Hepatocyte (in vitro differentiated cells): Measurements from ENCODE around the gene GOSR1. TPM values are rescaled to one million over a fixed set of nuclear protein-coding genes. Genes with fewer than 3 reads are reported as not detected.
A peak's percentile ranks its signal among the peaks of the same experiment; 100 is the strongest.
"Not testable (repeated sequence)": the region's sequence is repeated elsewhere in the genome, so short reads cannot be mapped to it uniquely, and the experiment has no call there.

Experiments
- DNase-seq: peaks from one replicate; pipeline ENCODE4 v3.0.0-alpha.2; 2016; ENCODE audit warnings: low spot score
- H2AFZ ChIP-seq: fragments of 200-600 bp; sonication (generic); 2 replicates; pipeline ENCODE4 v1.6.0; 2016; ENCODE audit warnings: antibody characterized with exemption, mild to moderate bottlenecking
- H3K27ac ChIP-seq: fragments of 200-600 bp; sonication (generic); 2 replicates; pipeline ENCODE4 v1.5.1; 2016; ENCODE audit warnings: mild to moderate bottlenecking
- H3K27me3 ChIP-seq: fragments of 200-600 bp; sonication (generic); 2 replicates; pipeline ENCODE4 v1.6.1; 2016
- H3K36me3 ChIP-seq: fragments of 200-600 bp; sonication (generic); replicated peaks from 2 replicates; pipeline ENCODE4 v1.5.1; 2016; ENCODE audit warnings: low read depth; ENCODE audit not compliant: insufficient read depth
- H3K4me1 ChIP-seq: fragments of 200-600 bp; sonication (generic); 2 replicates; pipeline ENCODE4 v1.5.1; 2016; ENCODE audit warnings: mild to moderate bottlenecking, moderate library complexity; ENCODE audit not compliant: insufficient read depth
- H3K4me2 ChIP-seq: fragments of 200-600 bp; sonication (generic); 2 replicates; pipeline ENCODE4 v1.6.0; 2016
- H3K4me3 ChIP-seq: fragments of 200-600 bp; sonication (generic); 2 replicates; pipeline ENCODE4 v1.5.1; 2016; ENCODE audit warnings: mild to moderate bottlenecking
- H3K79me2 ChIP-seq: fragments of 200-600 bp; sonication (generic); 2 replicates; pipeline ENCODE4 v1.6.0; 2017; ENCODE audit warnings: mild to moderate bottlenecking
- H3K9me2 ChIP-seq: fragments of 200-600 bp; sonication (generic); replicated peaks from 2 replicates; pipeline ENCODE4 v1.6.0; 2017; ENCODE audit warnings: mild to moderate bottlenecking; ENCODE audit not compliant: insufficient read depth
- H3K9me3 ChIP-seq: fragments of 200-600 bp; sonication (generic); 2 replicates; pipeline ENCODE4 v1.5.1; 2016; ENCODE audit warnings: low read depth, mild to moderate bottlenecking
- H4K20me1 ChIP-seq: fragments of 200-600 bp; sonication (generic); 2 replicates; pipeline ENCODE4 v1.6.0; 2016; ENCODE audit warnings: mild to moderate bottlenecking; ENCODE audit not compliant: insufficient read depth, poor library complexity, severe bottlenecking
- EZH2 ChIP-seq: fragments of 200-600 bp; sonication (generic); IDR thresholded peaks from 2 replicates; pipeline ENCODE4 v1.6.1; 2016; ENCODE audit warnings: antibody characterized with exemption, mild to moderate bottlenecking, borderline replicate concordance
- EZH2phosphoT487 ChIP-seq: fragments of 200-600 bp; sonication (generic); IDR thresholded peaks from one replicate; pipeline ENCODE4 v1.6.1; 2018; ENCODE audit warnings: antibody characterized with exemption, mild to moderate bottlenecking, low read depth, moderate library complexity; ENCODE audit not compliant: unreplicated experiment, severe bottlenecking
- WGBS: methylation state at CpG from one replicate; pipeline ENCODE4 v1.1.6; 2016; ENCODE audit warnings: low lambda C conversion rate; ENCODE audit errors: missing lambda C conversion rate; 5-methylcytosine and 5-hydroxymethylcytosine counted together
- polyA plus RNA-seq: library from polyadenylated mRNA; unstranded; fragments of >200 nt; fragmentation: Nextera tagmentation; extraction: Ambion mirVana; gene quantifications from 2 replicates; pipeline ENCODE4 v1.2.1, GENCODE V29; 2016
- total RNA-seq: library from RNA; depleted of rRNA; stranded (reverse); fragments of >200 nt; gene quantifications from 2 replicates; pipeline ENCODE4 v1.2.3, GENCODE V29; 2014
- TF ChIP-seq, protein P1 (sequence below): fragments of 200-600 bp; sonication (generic); IDR thresholded peaks from 2 replicates; pipeline ENCODE4 v1.5.1; 2016; ENCODE audit warnings: antibody characterized with exemption, mild to moderate bottlenecking; ENCODE audit not compliant: poor library complexity

The GOSR1 gene
- total and polyA plus RNA-seq, 2 experiments from 2014 or later, result 29.7 to 52.1 TPM

DNA sequence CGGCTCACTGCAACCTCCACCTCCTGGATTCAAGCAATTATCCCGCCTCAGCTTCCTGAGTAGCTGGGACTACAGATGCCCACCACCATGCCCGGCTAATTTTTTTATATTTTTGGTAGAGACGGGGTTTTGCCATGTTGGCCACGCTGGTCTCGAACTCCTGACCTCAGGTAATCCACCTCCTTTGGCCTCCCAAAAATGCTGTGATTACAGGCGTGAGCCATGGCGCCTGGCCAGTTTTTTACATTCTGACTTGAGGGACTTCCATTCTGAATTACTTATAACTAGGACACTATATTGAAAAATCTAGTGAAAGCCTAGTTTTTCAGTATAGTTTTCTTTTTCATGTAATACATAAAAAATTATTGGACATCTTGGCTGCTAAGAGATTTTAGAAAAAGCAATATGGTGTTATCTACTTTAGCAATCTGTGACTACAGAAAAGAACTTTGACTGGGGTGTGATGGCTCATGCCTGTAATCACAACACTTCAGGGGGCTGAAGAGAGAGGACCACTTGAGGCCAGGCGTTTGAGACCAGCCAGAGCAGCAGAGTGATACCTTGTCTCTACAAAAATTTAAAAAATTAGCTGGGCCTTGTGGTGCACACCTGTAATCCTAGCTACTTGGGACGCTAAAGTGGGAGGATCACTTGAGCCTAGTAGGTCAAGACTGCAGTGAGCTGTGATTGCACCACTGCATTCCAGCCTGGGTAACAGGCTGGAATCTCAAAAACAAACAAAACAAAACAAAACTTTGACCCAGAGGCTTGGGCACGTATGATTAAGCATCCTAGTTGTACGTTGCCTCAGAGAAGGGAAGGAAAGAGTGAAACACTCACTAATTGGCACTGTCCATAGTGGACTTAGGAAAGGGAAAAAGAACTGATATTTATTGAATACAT is 26.8 kb upstream of the GOSR1 start:
- no peaks in the 10 kb centered on the region for H3K9me2 ChIP-seq
- H2AFZ ChIP-seq, result no peak overlapping the region
- H3K4me2 ChIP-seq, result no peak overlapping the region
- peak; percentile 29 for DNase-seq
- H3K27ac ChIP-seq, result peak overlapping the region; percentile 49
- no peak overlapping the region for H3K4me3 ChIP-seq
- H3K79me2 ChIP-seq, result peaks cover 7% of the 10 kb centered on the region
- no peaks in the 10 kb centered on the region for H3K4me1 ChIP-seq
- H3K27me3 ChIP-seq, result no peaks in the 10 kb centered on the region
- TF ChIP-seq EZH2 (no peak), EZH2phosphoT487 (no peak)
- TF ChIP-seq, protein P1, sequence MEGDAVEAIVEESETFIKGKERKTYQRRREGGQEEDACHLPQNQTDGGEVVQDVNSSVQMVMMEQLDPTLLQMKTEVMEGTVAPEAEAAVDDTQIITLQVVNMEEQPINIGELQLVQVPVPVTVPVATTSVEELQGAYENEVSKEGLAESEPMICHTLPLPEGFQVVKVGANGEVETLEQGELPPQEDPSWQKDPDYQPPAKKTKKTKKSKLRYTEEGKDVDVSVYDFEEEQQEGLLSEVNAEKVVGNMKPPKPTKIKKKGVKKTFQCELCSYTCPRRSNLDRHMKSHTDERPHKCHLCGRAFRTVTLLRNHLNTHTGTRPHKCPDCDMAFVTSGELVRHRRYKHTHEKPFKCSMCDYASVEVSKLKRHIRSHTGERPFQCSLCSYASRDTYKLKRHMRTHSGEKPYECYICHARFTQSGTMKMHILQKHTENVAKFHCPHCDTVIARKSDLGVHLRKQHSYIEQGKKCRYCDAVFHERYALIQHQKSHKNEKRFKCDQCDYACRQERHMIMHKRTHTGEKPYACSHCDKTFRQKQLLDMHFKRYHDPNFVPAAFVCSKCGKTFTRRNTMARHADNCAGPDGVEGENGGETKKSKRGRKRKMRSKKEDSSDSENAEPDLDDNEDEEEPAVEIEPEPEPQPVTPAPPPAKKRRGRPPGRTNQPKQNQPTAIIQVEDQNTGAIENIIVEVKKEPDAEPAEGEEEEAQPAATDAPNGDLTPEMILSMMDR, result no peak
- H4K20me1 ChIP-seq, result no peaks in the 10 kb centered on the region
- 88% methylated on average over 12 of the region's 12 CpGs for WGBS
- H3K9me3 ChIP-seq, result no peaks in the 10 kb centered on the region
- no peaks in the 10 kb centered on the region for H3K36me3 ChIP-seq

DNA sequence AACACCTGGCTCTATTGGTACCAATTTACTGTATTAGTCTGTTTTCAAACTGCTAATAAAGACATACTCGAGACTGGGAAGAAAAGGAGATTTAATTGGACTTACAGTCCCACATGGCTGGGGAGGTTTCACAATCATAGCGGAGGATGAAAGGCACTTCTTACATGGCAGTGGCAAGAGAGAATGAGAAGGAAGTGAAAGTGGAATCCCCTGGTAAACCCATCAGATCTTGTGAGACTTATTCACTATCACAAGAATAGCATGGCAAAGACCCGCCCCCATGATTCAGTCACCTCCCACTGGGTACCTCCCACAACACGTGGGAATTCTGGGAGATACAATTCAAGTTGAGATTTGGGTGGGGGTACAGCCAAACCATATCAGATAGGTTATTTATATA is 22.6 kb upstream of the GOSR1 start:
- no peaks in the 10 kb centered on the region for H3K4me1 ChIP-seq
- 97% methylated on average over 4 of the region's 4 CpGs for WGBS
- no peak overlapping the region for H3K4me2 ChIP-seq
- no peaks in the 10 kb centered on the region for H3K9me3 ChIP-seq
- no peaks in the 10 kb centered on the region for H4K20me1 ChIP-seq
- DNase-seq, result no peak
- no peaks in the 10 kb centered on the region for H3K79me2 ChIP-seq
- no peak overlapping the region for H2AFZ ChIP-seq
- H3K36me3 ChIP-seq, result no peaks in the 10 kb centered on the region
- H3K4me3 ChIP-seq, result no peak overlapping the region
- no peaks in the 10 kb centered on the region for H3K9me2 ChIP-seq
- no peaks in the 10 kb centered on the region for H3K27me3 ChIP-seq
- H3K27ac ChIP-seq, result no peak overlapping the region
- TF ChIP-seq EZH2phosphoT487 (no peak), EZH2 (no peak)
- TF ChIP-seq, protein P1, result no peak

DNA sequence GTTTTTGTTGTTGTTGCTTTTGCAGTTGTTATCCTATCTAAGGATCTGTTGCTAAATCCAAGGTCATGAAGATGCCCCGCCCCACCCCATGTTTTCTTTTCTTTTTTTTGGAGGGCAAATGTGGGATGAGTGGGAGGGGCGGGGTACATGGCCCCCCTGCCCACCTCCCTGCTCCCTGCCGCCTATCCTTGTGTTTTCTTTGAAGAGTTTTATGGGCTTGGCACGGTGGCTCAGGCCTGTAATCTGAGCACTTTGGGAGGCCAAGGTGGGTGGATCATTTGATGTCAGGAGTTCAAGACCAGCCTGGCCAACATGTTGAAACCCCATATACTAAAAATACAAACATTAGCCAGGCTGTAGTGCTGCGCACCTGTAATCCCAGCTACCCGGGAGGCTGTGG is 18.8 kb upstream of the GOSR1 start:
- Histone ChIP-seq H3K27me3 (no peaks in the 10 kb centered on the region), H3K36me3 (peaks cover 3% of the 10 kb centered on the region), H2AFZ (no peak overlapping the region), H3K4me2 (no peak overlapping the region), H3K79me2 (no peaks in the 10 kb centered on the region), H3K4me3 (no peak overlapping the region), H3K4me1 (no peaks in the 10 kb centered on the region), H3K9me3 (no peaks in the 10 kb centered on the region), H3K9me2 (no peaks in the 10 kb centered on the region), H4K20me1 (no peaks in the 10 kb centered on the region), H3K27ac (no peak overlapping the region)
- 94% methylated on average over 6 of the region's 6 CpGs for WGBS
- no peak for DNase-seq
- TF ChIP-seq EZH2phosphoT487 (no peak), EZH2 (no peak)
- TF ChIP-seq, protein P1, result no peak

DNA sequence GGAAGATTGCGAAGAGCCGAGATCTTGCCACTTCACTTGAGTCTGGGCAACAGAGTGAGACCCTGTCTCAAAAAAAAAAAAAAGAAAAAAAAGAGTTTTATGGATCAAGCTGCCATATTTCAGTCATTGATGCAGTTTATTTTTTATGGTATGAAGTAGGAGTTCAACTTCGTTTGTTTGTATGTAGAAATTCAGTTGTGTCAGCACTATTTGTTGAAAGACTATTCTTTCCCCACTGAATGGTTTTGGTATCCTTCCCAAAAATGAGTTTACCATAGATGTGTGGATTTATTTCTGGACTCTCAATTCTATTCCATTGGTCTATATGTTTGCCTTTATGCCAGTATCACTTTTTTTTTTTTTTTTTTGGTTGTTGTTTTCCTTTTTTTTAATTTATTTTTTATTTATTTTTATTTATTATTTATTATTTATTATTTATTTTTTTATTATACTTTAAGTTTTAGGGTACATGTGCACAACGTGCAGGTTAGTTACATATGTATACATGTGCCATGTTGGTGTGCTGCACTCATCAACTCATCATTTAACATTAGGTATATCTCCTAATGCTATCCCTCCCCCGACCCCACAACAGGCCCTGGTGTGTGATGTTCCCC is 18.3 kb upstream of the GOSR1 start:
- H3K9me2 ChIP-seq, H3K9me3 ChIP-seq, H3K4me2 ChIP-seq, H4K20me1 ChIP-seq, H3K27me3 ChIP-seq, H3K4me3 ChIP-seq, H2AFZ ChIP-seq, DNase-seq, H3K4me1 ChIP-seq, H3K36me3 ChIP-seq, H3K79me2 ChIP-seq, H3K27ac ChIP-seq: not testable (repeated sequence)
- 96% methylated on average over 5 of the region's 5 CpGs for WGBS
